GM21515 (cell line): ENCODE results near the gene FUT9.

Experiments
- ATAC-seq: cut with Tn5 transposase; IDR thresholded peaks from one replicate; pipeline ENCODE4 v1.9.1; 2021; ENCODE audit not compliant: unreplicated experiment

The FUT9 gene

DNA sequence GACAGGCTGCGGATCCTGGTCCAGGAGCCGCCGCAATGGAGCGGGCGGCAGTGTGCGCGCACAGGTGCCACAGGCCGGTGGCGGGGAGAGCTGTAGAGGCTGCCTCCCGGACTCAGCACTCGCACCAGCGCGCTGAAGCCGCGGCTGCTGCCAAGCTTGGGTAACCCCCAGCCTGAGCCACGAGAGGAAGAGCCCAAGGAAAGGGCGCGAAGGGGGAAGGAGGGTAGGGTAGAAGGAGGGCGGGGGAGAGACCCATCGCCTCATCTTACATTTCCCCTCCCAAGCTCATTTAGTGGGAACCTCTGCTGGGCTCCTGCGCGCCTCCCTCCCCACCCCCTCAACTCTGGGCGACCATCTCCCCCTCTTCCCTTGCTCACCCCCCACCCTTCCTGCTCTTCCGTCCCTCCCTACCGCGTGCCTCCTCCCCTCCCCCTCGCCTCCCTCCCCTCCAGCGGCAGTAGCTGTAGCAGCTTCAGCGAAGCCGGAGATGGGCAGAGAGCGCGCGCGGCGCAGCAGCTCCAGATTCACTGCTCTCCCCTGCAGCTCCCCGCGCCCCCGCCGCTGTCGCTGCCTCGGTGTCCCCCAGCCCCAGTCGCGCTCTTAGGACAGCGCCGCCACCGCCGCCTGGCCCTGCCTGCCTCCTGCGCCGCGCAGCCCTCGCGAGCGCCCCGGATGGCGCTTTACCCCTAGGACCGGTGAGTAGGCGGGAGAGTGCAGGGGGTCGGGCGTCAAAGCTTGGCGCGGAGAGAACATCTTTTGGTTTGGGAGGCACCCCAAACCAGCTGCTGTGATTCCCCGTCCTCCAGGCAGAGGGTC lies at the start of gene FUT9:
TSS of gene FUT9 (plus strand) at position 457 of the 816 bp plus-strand sequence. CDS start 187,182 bp downstream, outside the sequence.
- no peak for ATAC-seq

DNA sequence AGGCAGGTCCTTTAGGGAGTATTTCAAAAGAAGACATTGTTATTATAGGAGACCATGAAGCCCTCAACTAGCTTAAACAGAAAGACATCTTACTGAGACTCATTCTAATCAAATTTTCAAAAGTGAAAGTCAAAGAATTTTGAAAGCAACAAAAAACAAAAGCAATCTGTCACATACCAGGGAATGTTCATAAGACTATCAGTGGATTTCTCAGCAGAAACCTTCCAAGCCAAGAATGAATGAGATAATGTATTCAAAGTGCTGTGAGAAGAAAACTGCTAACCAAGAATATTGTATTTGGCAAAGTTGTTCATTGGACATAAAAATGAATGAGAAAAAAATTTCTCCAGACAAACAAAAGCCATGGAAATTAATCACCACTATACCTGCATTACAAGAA lies 48.2 kb upstream of the FUT9 start:
- no peak for ATAC-seq

GRCh38 chr6:95973976-95974375 lies 41.8 kb upstream of the FUT9 start:
- ATAC-seq, result no peak

GRCh38 chr6:95978230-95978629 lies 37.5 kb upstream of the FUT9 start:
- no peak for ATAC-seq

DNA sequence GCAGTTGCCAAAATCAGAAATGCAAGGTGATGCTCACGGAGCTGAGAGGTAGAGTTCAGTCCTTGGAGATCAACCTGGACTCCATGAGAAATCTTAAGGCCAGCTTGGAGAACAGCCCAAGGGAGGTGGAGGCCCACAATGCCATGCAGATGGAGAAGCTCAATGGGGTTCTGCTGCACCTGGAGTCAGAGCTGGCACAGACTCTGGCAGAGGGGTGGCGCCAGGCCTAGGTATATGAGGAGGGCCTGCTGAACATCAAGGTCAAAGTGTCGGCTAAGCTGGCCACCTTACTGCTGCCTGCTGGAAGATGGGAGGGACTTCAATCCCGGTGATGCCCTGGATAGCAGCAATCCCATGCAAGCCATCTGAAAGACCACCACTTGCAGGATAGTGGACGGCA lies 23.9 kb upstream of the FUT9 start:
- ATAC-seq, result no peak

DNA sequence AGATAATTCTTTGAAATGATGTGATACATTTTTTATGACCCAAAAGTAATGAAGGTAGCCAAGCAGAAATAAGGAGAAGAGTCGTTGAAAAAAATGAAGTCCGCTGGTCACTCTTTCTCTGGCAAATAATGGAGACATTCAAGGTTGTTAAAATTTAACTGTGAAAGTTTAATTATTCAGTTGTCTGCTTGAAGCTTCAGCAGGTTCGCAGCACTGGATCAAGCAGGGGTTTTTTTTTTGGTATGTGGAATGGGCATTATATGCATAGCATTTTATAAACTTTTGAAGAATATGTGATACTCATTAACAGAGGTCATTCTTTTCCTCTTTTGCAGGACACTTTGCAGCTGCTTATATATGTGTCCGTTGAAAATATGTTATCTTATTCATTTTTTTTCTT lies 21.6 kb upstream of the FUT9 start:
- ATAC-seq, result no peak

GRCh38 chr6:95998133-95998532 lies 17.6 kb upstream of the FUT9 start:
- ATAC-seq, result no peak

- ATAC-seq, result no peak
Measured at GRCh38 chr6:96001891-96002575, 13.7 kb upstream of the FUT9 start.

GRCh38 chr6:96002576-96002910 lies 13.2 kb upstream of the FUT9 start:
- ATAC-seq, result no peak

DNA sequence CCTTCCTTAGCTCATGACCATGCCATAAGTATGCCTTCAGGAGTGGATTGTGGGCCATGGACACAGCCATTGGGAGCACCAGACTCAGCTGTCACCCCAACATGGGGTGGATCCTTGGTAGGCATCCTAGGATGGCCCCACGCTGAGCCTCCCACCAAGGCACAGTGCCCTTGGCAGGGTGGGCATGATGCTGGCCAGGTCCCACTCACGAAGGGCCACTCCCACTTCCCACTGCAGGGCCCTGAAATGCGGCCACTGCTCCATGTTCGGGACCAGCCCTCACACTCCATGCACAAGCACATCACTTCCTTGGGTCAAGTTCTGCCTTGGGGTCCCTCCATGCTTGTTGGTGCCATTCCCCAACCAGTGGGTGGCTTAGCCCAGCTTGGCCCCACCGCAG lies 12.9 kb upstream of the FUT9 start:
- ATAC-seq, result no peak

DNA sequence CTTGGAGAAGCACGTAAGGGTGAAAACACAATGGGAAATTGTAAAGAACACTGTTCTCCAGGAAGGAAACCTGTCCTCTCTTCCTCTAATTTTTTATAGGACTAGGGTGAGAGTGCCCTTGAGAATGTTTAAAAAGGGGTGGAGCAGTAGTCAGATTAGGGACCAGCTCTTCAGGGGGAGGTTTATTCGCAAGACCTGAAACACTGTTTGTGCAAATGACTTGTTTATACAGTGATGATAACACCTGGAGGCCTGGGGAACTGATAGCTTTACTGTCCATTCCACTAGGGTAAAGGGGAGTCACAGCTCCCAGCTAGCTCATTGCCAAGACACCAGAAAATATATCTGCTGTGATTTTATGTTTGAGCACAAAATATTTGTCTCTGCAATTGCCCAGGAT lies 8.1 kb upstream of the FUT9 start:
- ATAC-seq, result no peak

DNA sequence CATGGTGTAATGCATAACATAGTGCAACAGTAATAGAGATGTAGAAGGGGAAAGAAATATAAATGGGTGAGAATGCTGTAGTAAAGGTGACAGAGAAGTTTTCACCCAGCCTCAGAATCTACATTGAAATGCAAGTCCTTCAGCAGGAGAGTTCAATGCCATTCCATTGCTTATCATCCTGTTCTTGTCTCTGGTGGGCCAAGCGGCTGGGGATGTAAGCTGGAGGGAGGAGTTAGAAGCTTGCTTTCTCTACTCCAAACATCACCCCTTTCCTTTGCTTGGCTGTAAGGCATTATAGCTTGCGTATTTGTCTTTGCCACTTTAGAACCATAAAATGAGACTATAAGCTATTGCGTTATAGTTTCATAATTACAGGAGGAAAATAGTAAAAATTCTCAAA lies 2.2 kb upstream of the FUT9 start:
- no peak for ATAC-seq

GRCh38 chr6:96014846-96015517 lies 792 bp upstream of the FUT9 start:
- no peak for ATAC-seq

DNA sequence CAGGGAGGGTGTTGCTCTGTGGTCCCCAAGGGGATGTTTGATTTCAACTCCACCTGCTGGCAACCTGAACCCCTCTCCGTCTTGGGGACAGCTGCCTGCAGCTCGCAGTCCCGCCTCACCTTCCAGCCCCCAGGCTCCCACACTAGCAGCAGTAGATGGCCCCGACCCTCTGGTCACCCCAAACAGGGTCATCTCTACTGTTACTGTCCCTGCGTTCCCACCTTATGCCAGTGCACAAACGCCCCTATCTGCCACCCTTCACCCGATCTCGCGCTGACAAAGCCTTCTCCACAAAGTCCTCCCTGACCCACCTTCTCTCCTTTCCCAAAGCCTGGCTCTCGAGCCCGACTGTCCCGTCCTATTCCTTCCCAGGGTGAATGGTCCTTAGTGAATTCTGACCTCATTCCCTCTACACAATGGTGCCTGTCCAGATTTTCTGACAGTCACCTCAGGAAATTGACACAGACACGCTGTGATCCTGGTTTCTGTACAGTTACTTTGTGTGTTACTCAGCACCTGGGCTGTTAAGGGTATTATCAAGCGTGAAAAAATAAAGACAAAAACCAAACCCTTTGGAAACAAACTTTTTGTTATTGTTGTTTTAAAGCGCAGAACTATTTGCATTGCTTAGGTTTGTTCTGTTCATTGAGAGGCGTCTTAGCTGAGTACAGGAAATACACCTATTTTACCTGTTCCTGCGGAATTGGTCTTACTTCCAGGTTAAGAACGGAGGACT lies 728 bp downstream of the FUT9 start:
- no peak for ATAC-seq

- ATAC-seq, result no peak
Measured at GRCh38 chr6:96017070-96017359, 1.2 kb downstream of the FUT9 start.

GRCh38 chr6:96022225-96022624 lies 6.5 kb downstream of the FUT9 start:
- no peak for ATAC-seq

DNA sequence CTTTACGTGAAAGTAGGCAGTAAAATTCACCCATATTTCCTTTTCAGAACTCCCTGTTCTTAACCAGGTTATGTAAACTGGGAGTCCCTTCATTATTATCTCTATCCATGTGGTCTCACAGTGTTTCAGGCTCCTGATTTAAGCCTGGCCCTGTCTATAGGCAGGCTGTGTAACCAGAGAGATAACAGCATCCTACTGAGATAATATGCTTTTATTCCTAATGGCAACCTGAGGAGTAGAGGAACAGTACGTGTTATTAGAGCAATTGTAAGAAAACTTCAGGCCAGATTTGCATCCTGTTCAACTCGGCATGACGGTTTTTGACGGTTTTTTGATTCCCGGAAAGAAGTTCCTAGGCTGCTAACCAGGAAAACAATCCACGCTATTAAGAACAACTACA lies 16.9 kb downstream of the FUT9 start:
- no peak for ATAC-seq

DNA sequence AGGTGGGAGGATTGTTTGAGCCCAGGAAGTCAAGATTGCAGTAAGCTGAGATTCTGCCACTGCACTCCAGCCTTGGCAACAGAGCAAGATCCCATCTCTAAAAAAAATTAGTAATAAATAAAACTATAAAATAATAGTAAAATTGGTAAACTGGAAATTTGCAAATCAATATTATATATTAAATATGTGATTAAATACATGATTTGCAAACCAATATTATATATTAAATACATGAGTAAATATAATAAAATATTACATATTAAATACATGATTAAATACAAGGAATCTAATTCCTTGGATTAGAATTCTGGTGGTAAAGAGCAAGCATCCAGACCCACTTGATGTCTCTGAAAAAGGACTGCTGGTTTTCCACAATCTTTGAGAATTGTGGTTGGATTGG lies 35.8 kb downstream of the FUT9 start:
- ATAC-seq, result no peak

DNA sequence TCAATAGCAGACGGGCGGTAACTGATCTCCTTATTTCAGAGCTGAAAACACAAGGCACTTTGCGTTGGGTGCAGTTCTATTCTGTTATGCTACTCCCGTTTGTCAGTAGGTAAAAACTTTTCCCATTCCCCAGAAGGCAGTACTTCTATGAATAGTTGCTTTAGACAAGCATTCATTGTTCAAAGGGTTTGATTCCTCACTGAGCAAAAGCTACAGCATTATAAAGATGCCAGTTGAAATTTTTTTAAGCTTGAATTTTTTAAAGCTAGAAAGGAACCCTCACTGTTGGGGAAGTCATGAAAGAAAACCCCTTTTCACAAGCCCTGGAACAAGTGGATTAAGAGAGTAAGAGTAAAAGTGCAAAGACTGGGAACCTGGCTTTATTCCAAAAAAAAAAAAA lies 42.3 kb downstream of the FUT9 start:
- ATAC-seq, result no peak

GRCh38 chr6:96059586-96059985 lies 43.8 kb downstream of the FUT9 start:
- ATAC-seq, result no peak

DNA sequence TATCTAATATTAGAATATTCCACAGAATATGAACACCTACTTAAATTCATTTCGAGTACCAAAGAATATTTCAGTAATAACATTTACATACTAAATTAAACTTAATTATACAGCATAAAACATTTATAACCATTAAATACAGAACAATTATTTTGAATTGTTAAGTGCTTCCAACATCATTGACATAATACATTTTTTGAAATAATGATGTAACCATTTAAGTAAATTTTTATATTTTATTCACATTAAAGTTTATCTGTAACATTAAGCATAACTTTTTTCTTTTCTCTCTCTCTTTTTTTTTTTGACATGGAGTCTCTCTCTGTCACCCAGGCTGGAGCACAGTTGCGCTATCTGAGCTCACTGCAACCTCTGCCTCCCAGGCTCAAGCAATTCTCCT lies 44.5 kb downstream of the FUT9 start:
- ATAC-seq, result no peak

- no peak for ATAC-seq
Measured at GRCh38 chr6:96065213-96065612, 49.4 kb downstream of the FUT9 start.
